GM23338 (cell line): ENCODE results near the gene JAK3. TPM values are rescaled to one million over a fixed set of nuclear protein-coding genes. Genes with fewer than 3 reads are reported as not detected.

ENCODE experiments used
- ATAC-seq: fragments of 200-7000 bp; cut with Tn5 transposase; 3 replicates; pipeline ENCODE4 v1.9.1; 2020
- DNase-seq: peaks from one replicate; pipeline ENCODE4 v3.0.0-alpha.2; 2015; ENCODE audit warnings: low spot score
- H2AFZ ChIP-seq: fragments of 200-600 bp; sonication (generic); 2 replicates; pipeline ENCODE4 v1.8.0; 2016; ENCODE audit warnings: antibody characterized with exemption, mild to moderate bottlenecking, moderate library complexity
- H3F3A ChIP-seq: fragments of 200-600 bp; sonication (generic); replicated peaks from 2 replicates; pipeline ENCODE4 v1.8.0; 2017; ENCODE audit warnings: antibody characterized with exemption, mixed run types, low read depth
- H3K27ac ChIP-seq: fragments of 200-600 bp; sonication (generic); 2 replicates; pipeline ENCODE4 v1.6.1; 2016; ENCODE audit warnings: low read depth
- H3K27me3 ChIP-seq: fragments of 200-600 bp; sonication (generic); 2 replicates; pipeline ENCODE4 v1.8.0; 2016; ENCODE audit warnings: mild to moderate bottlenecking, mixed run types, moderate library complexity; ENCODE audit not compliant: insufficient read depth
- H3K36me3 ChIP-seq: fragments of 200-600 bp; sonication (generic); 2 replicates; pipeline ENCODE4 v1.8.0; 2016; ENCODE audit warnings: mild to moderate bottlenecking; ENCODE audit not compliant: insufficient read depth
- H3K4me1 ChIP-seq: fragments of 200-600 bp; sonication (generic); 2 replicates; pipeline ENCODE4 v1.8.0; 2016; ENCODE audit warnings: mild to moderate bottlenecking, moderate library complexity; ENCODE audit not compliant: insufficient read depth
- H3K4me2 ChIP-seq: fragments of 200-600 bp; sonication (generic); 2 replicates; pipeline ENCODE4 v1.7.1; 2017; ENCODE audit warnings: mixed run types
- H3K4me3 ChIP-seq: fragments of 200-600 bp; sonication (generic); 2 replicates; pipeline ENCODE4 v1.6.1; 2016; ENCODE audit warnings: mixed run types
- H3K79me2 ChIP-seq: fragments of 200-600 bp; sonication (generic); replicated peaks from 2 replicates; pipeline ENCODE4 v1.8.0; 2017; ENCODE audit warnings: mild to moderate bottlenecking; ENCODE audit not compliant: insufficient read depth
- H3K9me2 ChIP-seq: fragments of 200-600 bp; sonication (generic); 2 replicates; pipeline ENCODE4 v1.8.0; 2017; ENCODE audit not compliant: insufficient read depth
- H4K20me1 ChIP-seq: fragments of 200-600 bp; sonication (generic); replicated peaks from 2 replicates; pipeline ENCODE4 v1.8.0; 2017; ENCODE audit warnings: mild to moderate bottlenecking; ENCODE audit not compliant: insufficient read depth
- H3K27ac Mint-ChIP-seq: 2 replicates; pipeline ENCODE4 v1.8.0; 2020; ENCODE audit warnings: inconsistent platforms, mild to moderate bottlenecking, moderate library complexity, mixed read lengths
- H3K27me3 Mint-ChIP-seq: 3 replicates; pipeline ENCODE4 v1.8.0; 2022; ENCODE audit warnings: low read depth, mild to moderate bottlenecking, moderate library complexity, mixed read lengths, inconsistent platforms; ENCODE audit not compliant: insufficient read depth, poor library complexity
- H3K36me3 Mint-ChIP-seq: 3 replicates; pipeline ENCODE4 v1.8.0; 2021; ENCODE audit warnings: low read depth, mild to moderate bottlenecking, inconsistent platforms, moderate library complexity, mixed read lengths
- H3K4me1 Mint-ChIP-seq: 3 replicates; pipeline ENCODE4 v1.8.0; 2020; ENCODE audit warnings: mild to moderate bottlenecking, inconsistent platforms, mixed read lengths
- H3K4me3 Mint-ChIP-seq: 3 replicates; pipeline ENCODE4 v1.8.0; 2021; ENCODE audit warnings: moderate library complexity, mild to moderate bottlenecking, inconsistent platforms, mixed read lengths
- H3K9me3 Mint-ChIP-seq: 3 replicates; pipeline ENCODE4 v1.8.0; 2020; ENCODE audit warnings: moderate library complexity, mild to moderate bottlenecking, inconsistent platforms, mixed read lengths
- CREB1 ChIP-seq: fragments of 250-450 bp; sonication (Bioruptor Pico); IDR thresholded peaks from 2 replicates; pipeline ENCODE4 v1.5.0; 2020; ENCODE audit warnings: low read depth, mild to moderate bottlenecking, moderate library complexity
- EZH2 ChIP-seq: fragments of 200-600 bp; sonication (generic); IDR thresholded peaks from one replicate; pipeline ENCODE4 v1.8.0; 2017; ENCODE audit warnings: antibody characterized with exemption, mild to moderate bottlenecking, low read depth; ENCODE audit not compliant: unreplicated experiment
- JUNB ChIP-seq: IDR thresholded peaks from one replicate; pipeline ENCODE4 v1.6.1; 2016; ENCODE audit warnings: antibody characterized with exemption; ENCODE audit not compliant: unreplicated experiment
- NANOG ChIP-seq: IDR thresholded peaks from 2 replicates; pipeline ENCODE4 v1.6.1; 2016; ENCODE audit warnings: antibody characterized with exemption, borderline replicate concordance
- POLR2AphosphoS5 ChIP-seq: IDR thresholded peaks from 2 replicates; pipeline ENCODE4 v1.6.1; 2016; ENCODE audit warnings: antibody characterized with exemption, low read depth
- ZNF114 ChIP-seq: fragments of 250-450 bp; sonication (Bioruptor Pico); IDR thresholded peaks from 2 replicates; pipeline ENCODE4 v1.5.0; 2020; ENCODE audit warnings: mild to moderate bottlenecking, moderate library complexity
- ZNF331 ChIP-seq: fragments of 250-450 bp; sonication (Bioruptor Pico); IDR thresholded peaks from 2 replicates; pipeline ENCODE4 v1.5.0; 2020; ENCODE audit warnings: low read depth, mild to moderate bottlenecking, moderate library complexity
- polyA plus RNA-seq: library from polyadenylated mRNA; unstranded; fragments of >200 nt; fragmentation: Nextera tagmentation; extraction: Ambion mirVana; gene quantifications from 2 replicates; pipeline ENCODE4 v1.2.1, GENCODE V29; 2016
- total RNA-seq: library from RNA; depleted of rRNA; stranded (reverse); fragments of >200 nt; shearing (Covaris generic); gene quantifications from 2 replicates; pipeline ENCODE4 v1.2.3, GENCODE V29; 2014
- TF ChIP-seq, protein P1 (sequence below): fragments of 250-450 bp; sonication (Bioruptor Pico); IDR thresholded peaks from 2 replicates; pipeline ENCODE4 v1.5.0; 2020; ENCODE audit warnings: mild to moderate bottlenecking, moderate library complexity
- TF ChIP-seq, protein P2 (sequence below), 2 experiments: fragments of 200-600 bp in 1 of 2; sonication (generic) in 1 of 2; conservative IDR thresholded peaks; 2 replicates each; pipeline versions ENCODE4 v1.5.1 to v1.6.1; 2016 to 2017; ENCODE audit warnings: antibody characterized with exemption in 2 of 2, low read depth in 2 of 2, mild to moderate bottlenecking in 2 of 2, moderate library complexity in 1 of 2
- TF ChIP-seq, protein P3 (sequence below): IDR thresholded peaks from 2 replicates; pipeline ENCODE4 v1.6.1; 2016; ENCODE audit warnings: antibody characterized with exemption

Gene JAK3
- total and polyA plus RNA-seq, 2 experiments from 2014 or later = 2.9 to 5.4 TPM

DNA sequence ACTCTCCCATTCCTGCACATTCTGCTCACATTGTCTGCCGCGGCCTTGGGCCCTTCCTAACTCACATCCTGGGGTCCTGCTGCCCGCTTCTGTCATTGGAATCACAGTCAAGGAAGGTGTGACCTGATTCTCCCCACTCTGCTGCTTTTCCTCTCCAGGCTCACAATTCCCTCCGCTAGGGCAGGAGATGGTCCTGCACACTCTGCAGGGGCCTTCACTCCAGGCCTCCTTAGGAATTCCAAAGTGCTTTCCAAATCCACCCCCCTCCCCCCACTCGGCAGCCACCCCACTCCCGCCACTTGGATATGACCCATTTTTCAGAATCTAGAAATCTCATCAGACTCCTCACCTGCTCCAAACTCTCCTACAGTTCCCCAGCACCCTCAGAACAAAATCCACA, 20.9 kb upstream of the JAK3 start (continued):
- TF ChIP-seq, protein P1, sequence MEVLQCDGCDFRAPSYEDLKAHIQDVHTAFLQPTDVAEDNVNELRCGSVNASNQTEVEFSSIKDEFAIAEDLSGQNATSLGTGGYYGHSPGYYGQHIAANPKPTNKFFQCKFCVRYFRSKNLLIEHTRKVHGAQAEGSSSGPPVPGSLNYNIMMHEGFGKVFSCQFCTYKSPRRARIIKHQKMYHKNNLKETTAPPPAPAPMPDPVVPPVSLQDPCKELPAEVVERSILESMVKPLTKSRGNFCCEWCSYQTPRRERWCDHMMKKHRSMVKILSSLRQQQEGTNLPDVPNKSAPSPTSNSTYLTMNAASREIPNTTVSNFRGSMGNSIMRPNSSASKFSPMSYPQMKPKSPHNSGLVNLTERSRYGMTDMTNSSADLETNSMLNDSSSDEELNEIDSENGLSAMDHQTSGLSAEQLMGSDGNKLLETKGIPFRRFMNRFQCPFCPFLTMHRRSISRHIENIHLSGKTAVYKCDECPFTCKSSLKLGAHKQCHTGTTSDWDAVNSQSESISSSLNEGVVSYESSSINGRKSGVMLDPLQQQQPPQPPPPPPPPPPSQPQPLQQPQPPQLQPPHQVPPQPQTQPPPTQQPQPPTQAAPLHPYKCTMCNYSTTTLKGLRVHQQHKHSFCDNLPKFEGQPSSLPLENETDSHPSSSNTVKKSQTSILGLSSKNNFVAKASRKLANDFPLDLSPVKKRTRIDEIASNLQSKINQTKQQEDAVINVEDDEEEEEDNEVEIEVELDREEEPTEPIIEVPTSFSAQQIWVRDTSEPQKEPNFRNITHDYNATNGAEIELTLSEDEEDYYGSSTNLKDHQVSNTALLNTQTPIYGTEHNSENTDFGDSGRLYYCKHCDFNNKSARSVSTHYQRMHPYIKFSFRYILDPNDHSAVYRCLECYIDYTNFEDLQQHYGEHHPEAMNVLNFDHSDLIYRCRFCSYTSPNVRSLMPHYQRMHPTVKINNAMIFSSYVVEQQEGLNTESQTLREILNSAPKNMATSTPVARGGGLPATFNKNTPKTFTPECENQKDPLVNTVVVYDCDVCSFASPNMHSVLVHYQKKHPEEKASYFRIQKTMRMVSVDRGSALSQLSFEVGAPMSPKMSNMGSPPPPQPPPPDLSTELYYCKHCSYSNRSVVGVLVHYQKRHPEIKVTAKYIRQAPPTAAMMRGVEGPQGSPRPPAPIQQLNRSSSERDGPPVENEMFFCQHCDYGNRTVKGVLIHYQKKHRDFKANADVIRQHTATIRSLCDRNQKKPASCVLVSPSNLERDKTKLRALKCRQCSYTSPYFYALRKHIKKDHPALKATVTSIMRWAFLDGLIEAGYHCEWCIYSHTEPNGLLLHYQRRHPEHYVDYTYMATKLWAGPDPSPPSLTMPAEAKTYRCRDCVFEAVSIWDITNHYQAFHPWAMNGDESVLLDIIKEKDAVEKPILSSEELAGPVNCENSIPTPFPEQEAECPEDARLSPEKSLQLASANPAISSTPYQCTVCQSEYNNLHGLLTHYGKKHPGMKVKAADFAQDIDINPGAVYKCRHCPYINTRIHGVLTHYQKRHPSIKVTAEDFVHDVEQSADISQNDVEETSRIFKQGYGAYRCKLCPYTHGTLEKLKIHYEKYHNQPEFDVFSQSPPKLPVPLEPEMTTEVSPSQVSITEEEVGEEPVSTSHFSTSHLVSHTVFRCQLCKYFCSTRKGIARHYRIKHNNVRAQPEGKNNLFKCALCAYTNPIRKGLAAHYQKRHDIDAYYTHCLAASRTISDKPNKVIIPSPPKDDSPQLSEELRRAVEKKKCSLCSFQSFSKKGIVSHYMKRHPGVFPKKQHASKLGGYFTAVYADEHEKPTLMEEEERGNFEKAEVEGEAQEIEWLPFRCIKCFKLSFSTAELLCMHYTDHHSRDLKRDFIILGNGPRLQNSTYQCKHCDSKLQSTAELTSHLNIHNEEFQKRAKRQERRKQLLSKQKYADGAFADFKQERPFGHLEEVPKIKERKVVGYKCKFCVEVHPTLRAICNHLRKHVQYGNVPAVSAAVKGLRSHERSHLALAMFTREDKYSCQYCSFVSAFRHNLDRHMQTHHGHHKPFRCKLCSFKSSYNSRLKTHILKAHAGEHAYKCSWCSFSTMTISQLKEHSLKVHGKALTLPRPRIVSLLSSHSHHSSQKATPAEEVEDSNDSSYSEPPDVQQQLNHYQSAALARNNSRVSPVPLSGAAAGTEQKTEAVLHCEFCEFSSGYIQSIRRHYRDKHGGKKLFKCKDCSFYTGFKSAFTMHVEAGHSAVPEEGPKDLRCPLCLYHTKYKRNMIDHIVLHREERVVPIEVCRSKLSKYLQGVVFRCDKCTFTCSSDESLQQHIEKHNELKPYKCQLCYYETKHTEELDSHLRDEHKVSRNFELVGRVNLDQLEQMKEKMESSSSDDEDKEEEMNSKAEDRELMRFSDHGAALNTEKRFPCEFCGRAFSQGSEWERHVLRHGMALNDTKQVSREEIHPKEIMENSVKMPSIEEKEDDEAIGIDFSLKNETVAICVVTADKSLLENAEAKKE (CRISPR knock-in tag) = no peak
- TF ChIP-seq NANOG (no peak), JUNB (no peak), EZH2 (no peak)
- TF ChIP-seq, protein P2, sequence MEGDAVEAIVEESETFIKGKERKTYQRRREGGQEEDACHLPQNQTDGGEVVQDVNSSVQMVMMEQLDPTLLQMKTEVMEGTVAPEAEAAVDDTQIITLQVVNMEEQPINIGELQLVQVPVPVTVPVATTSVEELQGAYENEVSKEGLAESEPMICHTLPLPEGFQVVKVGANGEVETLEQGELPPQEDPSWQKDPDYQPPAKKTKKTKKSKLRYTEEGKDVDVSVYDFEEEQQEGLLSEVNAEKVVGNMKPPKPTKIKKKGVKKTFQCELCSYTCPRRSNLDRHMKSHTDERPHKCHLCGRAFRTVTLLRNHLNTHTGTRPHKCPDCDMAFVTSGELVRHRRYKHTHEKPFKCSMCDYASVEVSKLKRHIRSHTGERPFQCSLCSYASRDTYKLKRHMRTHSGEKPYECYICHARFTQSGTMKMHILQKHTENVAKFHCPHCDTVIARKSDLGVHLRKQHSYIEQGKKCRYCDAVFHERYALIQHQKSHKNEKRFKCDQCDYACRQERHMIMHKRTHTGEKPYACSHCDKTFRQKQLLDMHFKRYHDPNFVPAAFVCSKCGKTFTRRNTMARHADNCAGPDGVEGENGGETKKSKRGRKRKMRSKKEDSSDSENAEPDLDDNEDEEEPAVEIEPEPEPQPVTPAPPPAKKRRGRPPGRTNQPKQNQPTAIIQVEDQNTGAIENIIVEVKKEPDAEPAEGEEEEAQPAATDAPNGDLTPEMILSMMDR (conservative IDR thresholded peaks at IDR 0.05; ENCODE audit: low read depth in 2 of 2) = no peak
- TF ChIP-seq, protein P3, sequence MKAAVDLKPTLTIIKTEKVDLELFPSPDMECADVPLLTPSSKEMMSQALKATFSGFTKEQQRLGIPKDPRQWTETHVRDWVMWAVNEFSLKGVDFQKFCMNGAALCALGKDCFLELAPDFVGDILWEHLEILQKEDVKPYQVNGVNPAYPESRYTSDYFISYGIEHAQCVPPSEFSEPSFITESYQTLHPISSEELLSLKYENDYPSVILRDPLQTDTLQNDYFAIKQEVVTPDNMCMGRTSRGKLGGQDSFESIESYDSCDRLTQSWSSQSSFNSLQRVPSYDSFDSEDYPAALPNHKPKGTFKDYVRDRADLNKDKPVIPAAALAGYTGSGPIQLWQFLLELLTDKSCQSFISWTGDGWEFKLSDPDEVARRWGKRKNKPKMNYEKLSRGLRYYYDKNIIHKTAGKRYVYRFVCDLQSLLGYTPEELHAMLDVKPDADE = no peak

DNA sequence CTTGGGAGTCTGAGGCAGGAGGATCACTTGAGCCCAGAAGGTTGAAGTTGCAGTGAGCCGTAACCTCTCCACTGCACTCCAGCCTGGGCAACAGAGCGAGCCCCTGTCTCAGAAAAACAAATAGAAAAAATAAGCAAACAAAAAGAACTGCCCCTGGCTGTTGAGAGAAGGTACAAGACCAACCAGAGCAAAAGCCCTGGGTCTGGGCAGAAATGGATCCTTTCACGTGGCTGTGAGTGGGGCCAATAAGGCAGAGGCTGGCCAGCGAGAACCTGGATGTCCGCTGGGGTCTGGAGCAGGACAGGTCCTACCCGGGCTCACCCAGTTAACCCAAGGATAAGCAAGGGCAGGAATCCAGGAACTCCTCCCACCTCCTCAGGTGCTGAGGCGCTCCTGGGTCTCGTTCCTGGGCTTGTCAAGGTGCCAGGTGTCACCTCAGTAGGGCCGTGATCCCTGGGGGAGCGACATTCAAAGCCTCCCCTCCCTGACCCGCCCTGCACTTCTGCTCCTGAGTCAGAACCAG, 19.2 kb upstream of the JAK3 start:
- Histone ChIP-seq H3K27me3 (peaks cover 23% of the 10 kb centered on the region), H3K79me2 (peaks cover 7% of the 10 kb centered on the region), H3F3A (peaks cover 50% of the 10 kb centered on the region), H3K4me2 (no peak overlapping the region), H3K36me3 (peaks cover 17% of the 10 kb centered on the region), H3K9me2 (no peaks in the 10 kb centered on the region), H3K27ac (no peak overlapping the region), H4K20me1 (peaks cover 26% of the 10 kb centered on the region), H3K4me3 (no peak overlapping the region), H2AFZ (no peak overlapping the region), H3K4me1 (peaks cover 12% of the 10 kb centered on the region; the same call in 1 of the 2 replicates)
- DNase-seq (peak; percentile 27), ATAC-seq (no peak; the same call in 2 of the 3 replicates)
- H3K36me3 Mint-ChIP-seq = peaks cover 39% of the 10 kb centered on the region
- no peak overlapping the region; the same call in 1 of the 2 replicates for H3K27ac Mint-ChIP-seq
- peaks cover 14% of the 10 kb centered on the region for H3K4me1 Mint-ChIP-seq
- no peak overlapping the region for H3K4me3 Mint-ChIP-seq
- H3K27me3 Mint-ChIP-seq = peaks cover 47% of the 10 kb centered on the region
- H3K9me3 Mint-ChIP-seq = no peaks in the 10 kb centered on the region
- TF ChIP-seq CREB1 (CRISPR knock-in tag) (no peak), POLR2AphosphoS5 (no peak), ZNF114 (no peak), EZH2 (no peak), ZNF331 (CRISPR knock-in tag) (no peak)
- TF ChIP-seq, protein P2 (conservative IDR thresholded peaks at IDR 0.05; ENCODE audit: low read depth in 2 of 2) = no peak
